A673 (cell line): ENCODE measurements around the gene ALOX12B. TPM values are rescaled to one million over a fixed set of nuclear protein-coding genes. Genes with fewer than 3 reads are reported as not detected.

Experiments used
- BruUV-seq: library from RNA; stranded (reverse); fragments of 400-500 nt; replicated peaks from 2 replicates; lab custom pipeline; 2021; lab: Mats Ljungman, UMichigan
- CTCF ChIA-PET: fragments of 300-600 bp; sonication (Branson Sonifier 250); formaldehyde crosslinking; loops from one replicate; lab custom pipeline; 2022; ENCODE audit warnings: antibody characterized with exemption; lab: Charles Lee
- POLR2A ChIA-PET: fragments of 300-600 bp; sonication (Branson Sonifier 250); formaldehyde crosslinking; loops from one replicate; lab custom pipeline; 2022; ENCODE audit warnings: antibody characterized with exemption; ENCODE audit not compliant: low non-redundant PET; lab: Charles Lee
- DNase-seq: peaks from one replicate; pipeline ENCODE4 v3.0.0-alpha.2; 2015; ENCODE audit warnings: low spot score
- H3K27ac ChIP-seq: fragments of 200-600 bp; sonication (generic); 2 replicates; pipeline ENCODE4 v1.5.1; 2016; ENCODE audit warnings: mixed run types, low read depth, mild to moderate bottlenecking, mixed read lengths, antibody characterized with exemption, low read length; ENCODE audit not compliant: poor library complexity, severe bottlenecking
- H3K27me3 ChIP-seq: fragments of 200-600 bp; sonication (generic); replicated peaks from 2 replicates; pipeline ENCODE4 v1.6.1; 2017; ENCODE audit warnings: mixed run types, low read depth, mild to moderate bottlenecking, mixed read lengths, antibody characterized with exemption, low read length; ENCODE audit not compliant: insufficient read depth, poor library complexity
- H3K36me3 ChIP-seq: fragments of 200-600 bp; sonication (generic); 2 replicates; pipeline ENCODE4 v1.6.1; 2016; ENCODE audit warnings: mixed run types, mild to moderate bottlenecking, mixed read lengths, antibody characterized with exemption, low read length; ENCODE audit not compliant: insufficient read depth, poor library complexity, severe bottlenecking
- H3K4me1 ChIP-seq: fragments of 200-600 bp; sonication (generic); 2 replicates; pipeline ENCODE4 v1.6.1; 2017; ENCODE audit warnings: mixed run types, mild to moderate bottlenecking, mixed read lengths, antibody characterized with exemption, low read length; ENCODE audit not compliant: insufficient read depth, poor library complexity, severe bottlenecking
- H3K4me3 ChIP-seq: fragments of 200-600 bp; sonication (generic); 2 replicates; pipeline ENCODE4 v1.5.1; 2016; ENCODE audit warnings: low read depth, mixed run types, mild to moderate bottlenecking, mixed read lengths, low read length; ENCODE audit not compliant: poor library complexity, severe bottlenecking
- H3K9me3 ChIP-seq: fragments of 200-600 bp; sonication (generic); 2 replicates; pipeline ENCODE4 v1.6.1; 2016; ENCODE audit warnings: mixed run types, low read depth, mild to moderate bottlenecking, mixed read lengths, antibody characterized with exemption, low read length; ENCODE audit not compliant: poor library complexity, severe bottlenecking
- CTCF ChIP-seq: fragments of 300-800, 200-600 bp; sonication (generic); conservative IDR thresholded peaks from 2 replicates; pipeline ENCODE4 v1.5.1; 2017; ENCODE audit warnings: low read depth, mild to moderate bottlenecking, antibody characterized with exemption, low read length, moderate library complexity, mixed read lengths
- EZH2 ChIP-seq: fragments of 200-600 bp; sonication (generic); IDR thresholded peaks from 2 replicates; pipeline ENCODE4 v1.6.1; 2017; ENCODE audit warnings: borderline replicate concordance, low read depth, mild to moderate bottlenecking, mixed read lengths, antibody characterized with exemption, low read length; ENCODE audit not compliant: poor library complexity, severe bottlenecking
- intact Hi-C: fragments of 100-400 bp; cut with micrococcal nuclease; formaldehyde crosslinking; loops from one replicate; pipeline ENCODE4 v1.10.0; 2022; ENCODE audit not compliant: unreplicated experiment
- total RNA-seq: library from RNA; stranded (reverse); gene quantifications from 2 replicates; pipeline ENCODE4 v1.2.3, GENCODE V29; 2021

ALOX12B gene
- total RNA-seq, 1 experiment from 2014 or later: 0.39 TPM

- BruUV-seq: no TSS peak
- Histone ChIP-seq H3K4me1 (peaks cover 7% of the 10 kb centered on the region), H3K9me3 (no peaks in the 10 kb centered on the region), H3K36me3 (no peaks in the 10 kb centered on the region), H3K4me3 (no peak overlapping the region), H3K27me3 (no peaks in the 10 kb centered on the region), H3K27ac (no peak overlapping the region)
- CTCF ChIA-PET: no interaction called here
- TF ChIP-seq CTCF (no peak), EZH2 (no peak)
- POLR2A ChIA-PET: no interaction called here
- intact Hi-C loops: no loop called here
- no peak for DNase-seq
Observed at GRCh38 chr17:8051831-8052230, 35.7 kb downstream of the ALOX12B start.

DNA sequence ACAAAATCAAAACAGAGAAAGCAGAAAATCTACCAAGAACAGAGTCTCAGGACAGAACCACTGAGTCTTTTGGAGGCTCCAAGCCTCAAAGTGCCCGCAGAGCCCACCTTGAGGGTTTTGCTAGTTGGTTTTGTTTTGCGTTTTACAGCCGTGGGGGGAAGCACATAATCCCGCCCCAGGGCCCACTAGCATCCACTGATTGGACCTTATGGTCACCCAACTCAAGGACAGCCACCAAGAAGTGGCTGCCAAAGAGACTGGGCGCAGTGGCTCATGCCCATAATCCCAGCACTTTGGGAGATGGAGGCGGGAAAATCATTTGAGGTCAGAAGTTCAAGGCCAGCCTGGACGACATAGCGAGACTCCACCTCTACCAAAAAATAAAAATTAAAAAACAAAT is 38.8 kb downstream of the ALOX12B start:
- no peaks in the 10 kb centered on the region for H3K4me1 ChIP-seq
- no peak overlapping the region for H3K4me3 ChIP-seq
- CTCF ChIA-PET: no interaction called here
- H3K27me3 ChIP-seq: no peaks in the 10 kb centered on the region
- no peak overlapping the region for H3K27ac ChIP-seq
- intact Hi-C loops: loop anchor here (10.0 kb wide), 1 partner anchor 224 kb away; no protein-coding TSS in a partner anchor
- DNase-seq: no peak
- no peaks in the 10 kb centered on the region for H3K9me3 ChIP-seq
- H3K36me3 ChIP-seq: no peaks in the 10 kb centered on the region
- TF ChIP-seq EZH2 (no peak), CTCF (no peak)
- BruUV-seq: no TSS peak
- POLR2A ChIA-PET: no interaction called here

GRCh38 chr17:8048236-8048635 is 39.3 kb downstream of the ALOX12B start:
- POLR2A ChIA-PET: no interaction called here
- intact Hi-C loops: loop anchor here (10.0 kb wide), 1 partner anchor 223 kb away; no protein-coding TSS in a partner anchor
- no peaks in the 10 kb centered on the region for H3K9me3 ChIP-seq
- H3K36me3 ChIP-seq: no peaks in the 10 kb centered on the region
- no peaks in the 10 kb centered on the region for H3K4me1 ChIP-seq
- TF ChIP-seq CTCF (no peak), EZH2 (no peak)
- BruUV-seq: no TSS peak
- DNase-seq: no peak
- no peaks in the 10 kb centered on the region for H3K27me3 ChIP-seq
- no peak overlapping the region for H3K4me3 ChIP-seq
- no peak overlapping the region for H3K27ac ChIP-seq
- CTCF ChIA-PET: no interaction called here
